Measurements from ENCODE around the gene YWHAH.

- TF ChIP-seq CTCF (IDR thresholded peaks at IDR 0.05) = no peak
- no peak for TF ChIP-seq EP300 (IDR thresholded peaks at IDR 0.05)
- TF ChIP-seq POLR2A (IDR thresholded peaks at IDR 0.05) = no peak
Observed at GRCh38 chr22:31911565-31912406, 32.5 kb upstream of the YWHAH start.
